Left lung (tissue), 10 donors: ENCODE measurements around the gene SLC2A10. TPM values are rescaled to one million over a fixed set of nuclear protein-coding genes. Genes with fewer than 3 reads are reported as not detected.

Experiments used
- ATAC-seq: fragments of 200-7000 bp; cut with Tn5 transposase; one replicate; pipeline ENCODE4 v1.9.1; 2020; ENCODE audit warnings: moderate library complexity
- DNase-seq, 4 donors: peaks; one replicate each; pipeline ENCODE4 v3.0.0-alpha.2; 2013 to 2020
- H3K27ac ChIP-seq, 2 donors: fragments of 200-600 bp; sonication (generic) in 1 of 2; one replicate each; pipeline versions ENCODE4 v1.5.0 to v1.8.0; 2020 to 2021
- H3K27me3 ChIP-seq, 2 donors: fragments of 200-600 bp; sonication (generic) in 1 of 2; one replicate each; pipeline versions ENCODE4 v1.5.0 to v1.8.0; 2020 to 2021
- H3K36me3 ChIP-seq, 2 donors: fragments of 200-600 bp; sonication (generic) in 1 of 2; one replicate each; pipeline versions ENCODE4 v1.5.0 to v1.8.0; 2020 to 2021
- H3K4me1 ChIP-seq, 2 donors: fragments of 200-600 bp; one replicate each; pipeline ENCODE4 v1.8.0; 2021
- H3K4me3 ChIP-seq, 2 donors: fragments of 200-600 bp; sonication (generic) in 1 of 2; one replicate each; pipeline versions ENCODE4 v1.5.0 to v1.8.0; 2020 to 2021; ENCODE audit warnings: mild to moderate bottlenecking in 1 of 2
- H3K9me3 ChIP-seq, 2 donors: fragments of 200-600 bp; sonication (generic) in 1 of 2; one replicate each; pipeline versions ENCODE4 v1.5.0 to v1.8.0; 2020 to 2021
- CTCF ChIP-seq, 2 donors: fragments of 200-600 bp; sonication (generic) in 1 of 2; IDR thresholded peaks; one replicate each; pipeline versions ENCODE4 v1.5.0 to v1.8.0; 2021; ENCODE audit warnings: antibody characterized with exemption in 2 of 2
- intact Hi-C, 2 donors: fragments of 100-400 bp; cut with DNase I; formaldehyde crosslinking; loops; one replicate each; pipeline versions ENCODE4 v1.11.2 to v1.14.2; 2022
- polyA plus RNA-seq, 6 donors: library from polyadenylated mRNA; unstranded; fragments of 120-200 nt; gene quantifications; one replicate each; pipeline ENCODE4 v1.2.1, GENCODE V29; 2013; ENCODE audit not compliant: insufficient read length in 6 of 6
- total RNA-seq, 2 donors: library from RNA; stranded (reverse); fragmentation: NEBNext Ultra II Directional; extraction: Animal tissue kit (Norgen Biotek cat#: 25700); gene quantifications; one replicate each; pipeline ENCODE4 v1.2.1, GENCODE V29; 2021
- donor health status: DM: no; HTN: yes; CAD: no.
- donor health status: DM: no; HTN: no; CAD: no.

The SLC2A10 gene
- total and polyA plus RNA-seq, 8 donors: 12.9 to 26.1 (median 21.0) TPM

GRCh38 chr20:46739431-46740213 is 30.2 kb downstream of the SLC2A10 start:
- Histone ChIP-seq H3K4me3 (no peak overlapping the region), H3K4me1 (no peaks in the 10 kb centered on the region), H3K9me3 (no peaks in the 10 kb centered on the region), H3K36me3 (no peaks in the 10 kb centered on the region), H3K27ac (no peak overlapping the region), H3K27me3 (peaks cover 0 to 32% of the 10 kb centered on the region in 2 donors)
- ATAC-seq: peak; percentile 52
- TF ChIP-seq CTCF (IDR thresholded peaks at IDR 0.05): no peak
- DNase-seq: peak in 1 of 4 donors; percentile 50
- intact Hi-C loops: no loop called here

GRCh38 chr20:46740214-46740609 is 30.8 kb downstream of the SLC2A10 start:
- intact Hi-C loops: no loop called here
- Histone ChIP-seq H3K9me3 (no peaks in the 10 kb centered on the region), H3K27me3 (peaks cover 0 to 34% of the 10 kb centered on the region in 2 donors), H3K4me3 (no peak overlapping the region), H3K4me1 (no peaks in the 10 kb centered on the region), H3K36me3 (no peaks in the 10 kb centered on the region), H3K27ac (no peak overlapping the region)
- no peak for DNase-seq
- no peak for ATAC-seq
- no peak for TF ChIP-seq CTCF (IDR thresholded peaks at IDR 0.05)

GRCh38 chr20:46741924-46742668 is 32.6 kb downstream of the SLC2A10 start:
- no peak overlapping the region for H3K27ac ChIP-seq
- ATAC-seq (no peak), DNase-seq (no peak)
- H3K4me3 ChIP-seq: no peak overlapping the region
- no peak for TF ChIP-seq CTCF (IDR thresholded peaks at IDR 0.05)
- H3K27me3 ChIP-seq: peaks cover 0 to 52% of the 10 kb centered on the region in 2 donors
- intact Hi-C loops: no loop called here
- H3K9me3 ChIP-seq: no peaks in the 10 kb centered on the region
- no peaks in the 10 kb centered on the region for H3K4me1 ChIP-seq
- no peaks in the 10 kb centered on the region for H3K36me3 ChIP-seq

GRCh38 chr20:46742669-46743045 is 33.2 kb downstream of the SLC2A10 start:
- DNase-seq: no peak
- TF ChIP-seq CTCF (IDR thresholded peaks at IDR 0.05): no peak
- H3K27ac ChIP-seq: no peak overlapping the region
- peaks cover 0 to 54% of the 10 kb centered on the region in 2 donors for H3K27me3 ChIP-seq
- ATAC-seq: no peak
- H3K9me3 ChIP-seq: no peaks in the 10 kb centered on the region
- peaks cover 0 to 3% of the 10 kb centered on the region in 2 donors for H3K4me1 ChIP-seq
- no peak overlapping the region for H3K4me3 ChIP-seq
- intact Hi-C loops: no loop called here
- H3K36me3 ChIP-seq: no peaks in the 10 kb centered on the region

GRCh38 chr20:46743088-46743487 is 33.6 kb downstream of the SLC2A10 start:
- intact Hi-C loops: no loop called here
- DNase-seq (no peak), ATAC-seq (no peak)
- peaks cover 0 to 58% of the 10 kb centered on the region in 2 donors for H3K27me3 ChIP-seq
- H3K9me3 ChIP-seq: no peaks in the 10 kb centered on the region
- no peak overlapping the region for H3K27ac ChIP-seq
- no peaks in the 10 kb centered on the region for H3K36me3 ChIP-seq
- peaks cover 0 to 3% of the 10 kb centered on the region in 2 donors for H3K4me1 ChIP-seq
- no peak overlapping the region for H3K4me3 ChIP-seq
- no peak for TF ChIP-seq CTCF (IDR thresholded peaks at IDR 0.05)
